Placental epithelial cell (primary cell): ENCODE results near the gene ATOSA. TPM values are rescaled to one million over a fixed set of nuclear protein-coding genes. Genes with fewer than 3 reads are reported as not detected.

ENCODE experiments used
- total RNA-seq: library from RNA; depleted of rRNA; stranded (reverse); fragments of >200 nt; gene quantifications from 2 replicates; pipeline ENCODE4 v1.2.3, GENCODE V29; 2012

The ATOSA gene
- 24.2 and 24.7 TPM in 2 replicates for total RNA-seq

GRCh38 chr15:52679232-52680040 is at the start of gene ATOSA:
TSS of gene ATOSA (minus strand) at chr15:52679388. CDS start at chr15:52678021, 1,367 bp downstream.

Other genes with a start within 250 kb of the ATOSA start
- 31.0 and 41.3 TPM in 2 replicates for gene MYO5A, start 150.5 kb downstream of the ATOSA start, total RNA-seq
- 74.2 and 116 TPM in 2 replicates for gene ARPP19, start 110.4 kb downstream of the ATOSA start, total RNA-seq
- 0.79 TPM in 1 of 2 replicates, not detected in the other for gene ONECUT1, start 110.9 kb upstream of the ATOSA start, total RNA-seq